ENCODE measurements around the gene IMPA2. TPM values are rescaled to one million over a fixed set of nuclear protein-coding genes. Genes with fewer than 3 reads are reported as not detected.

The IMPA2 gene
- total and polyA plus RNA-seq, 2 experiments from 2014 or later = 75.6 to 130 TPM

GRCh38 chr18:12030670-12031069, 49.4 kb downstream of the IMPA2 start:
- no peaks in the 10 kb centered on the region for H3K36me3 ChIP-seq (replicated peaks; ENCODE audit: insufficient read depth, low read depth)
- no peak overlapping the region for H3K27ac ChIP-seq
- H3K4me1 ChIP-seq (ENCODE audit: insufficient read depth) = no peaks in the 10 kb centered on the region
- TF ChIP-seq EZH2 (IDR thresholded peaks at IDR 0.05; ENCODE audit: borderline replicate concordance) (no peak), EZH2phosphoT487 (IDR thresholded peaks at IDR 0.05; ENCODE audit: low read depth, severe bottlenecking, unreplicated experiment) (no peak)
- H2AFZ ChIP-seq = no peak overlapping the region
- H3K4me2 ChIP-seq = no peak overlapping the region
- no peaks in the 10 kb centered on the region for H3K9me3 ChIP-seq (ENCODE audit: low read depth)
- H3K79me2 ChIP-seq = no peaks in the 10 kb centered on the region
- H3K9me2 ChIP-seq (replicated peaks; ENCODE audit: insufficient read depth) = no peaks in the 10 kb centered on the region
- DNase-seq (ENCODE audit: low spot score) = no peak
- no peaks in the 10 kb centered on the region for H3K27me3 ChIP-seq
- no peak overlapping the region for H3K4me3 ChIP-seq
- 79% methylated on average over 10 of the region's 10 CpGs for WGBS (ENCODE audit: low lambda C conversion rate, missing lambda C conversion rate)
- no peaks in the 10 kb centered on the region for H4K20me1 ChIP-seq (ENCODE audit: insufficient read depth, poor library complexity, severe bottlenecking)

GRCh38 chr18:12031181-12031580, 49.9 kb downstream of the IMPA2 start:
- H3K27ac ChIP-seq = no peak overlapping the region
- H3K4me2 ChIP-seq = no peak overlapping the region
- TF ChIP-seq EZH2 (IDR thresholded peaks at IDR 0.05; ENCODE audit: borderline replicate concordance) (no peak), EZH2phosphoT487 (IDR thresholded peaks at IDR 0.05; ENCODE audit: low read depth, severe bottlenecking, unreplicated experiment) (no peak), CTCF (IDR thresholded peaks at IDR 0.05; ENCODE audit: poor library complexity) (no peak)
- no peaks in the 10 kb centered on the region for H3K36me3 ChIP-seq (replicated peaks; ENCODE audit: insufficient read depth, low read depth)
- H3K9me2 ChIP-seq (replicated peaks; ENCODE audit: insufficient read depth) = no peaks in the 10 kb centered on the region
- H3K79me2 ChIP-seq = no peaks in the 10 kb centered on the region
- no peak for DNase-seq (ENCODE audit: low spot score)
- H2AFZ ChIP-seq = no peak overlapping the region
- WGBS (ENCODE audit: low lambda C conversion rate, missing lambda C conversion rate) = 89% methylated on average over 1 of the region's 1 CpG
- H3K4me1 ChIP-seq (ENCODE audit: insufficient read depth) = no peaks in the 10 kb centered on the region
- no peaks in the 10 kb centered on the region for H4K20me1 ChIP-seq (ENCODE audit: insufficient read depth, poor library complexity, severe bottlenecking)
- no peaks in the 10 kb centered on the region for H3K27me3 ChIP-seq
- H3K9me3 ChIP-seq (ENCODE audit: low read depth) = no peaks in the 10 kb centered on the region
- H3K4me3 ChIP-seq = no peak overlapping the region

GRCh38 chr18:12031846-12032245, 50.5 kb downstream of the IMPA2 start:
- Histone ChIP-seq H3K4me1 (ENCODE audit: insufficient read depth) (no peaks in the 10 kb centered on the region), H3K4me3 (no peak overlapping the region), H2AFZ (no peak overlapping the region), H3K79me2 (no peaks in the 10 kb centered on the region), H3K9me2 (replicated peaks; ENCODE audit: insufficient read depth) (no peaks in the 10 kb centered on the region), H4K20me1 (ENCODE audit: insufficient read depth, poor library complexity, severe bottlenecking) (no peaks in the 10 kb centered on the region), H3K9me3 (ENCODE audit: low read depth) (no peaks in the 10 kb centered on the region), H3K27ac (no peak overlapping the region), H3K4me2 (no peak overlapping the region), H3K36me3 (replicated peaks; ENCODE audit: insufficient read depth, low read depth) (no peaks in the 10 kb centered on the region), H3K27me3 (no peaks in the 10 kb centered on the region)
- TF ChIP-seq EZH2phosphoT487 (IDR thresholded peaks at IDR 0.05; ENCODE audit: low read depth, severe bottlenecking, unreplicated experiment) = no peak
- TF ChIP-seq EZH2 (IDR thresholded peaks at IDR 0.05; ENCODE audit: borderline replicate concordance) = no peak
- no peak for TF ChIP-seq CTCF (IDR thresholded peaks at IDR 0.05; ENCODE audit: poor library complexity)
- DNase-seq (ENCODE audit: low spot score) = no peak
- 87% methylated on average over 7 of the region's 7 CpGs for WGBS (ENCODE audit: low lambda C conversion rate, missing lambda C conversion rate)

- Histone ChIP-seq H3K9me2 (replicated peaks; ENCODE audit: insufficient read depth) (no peaks in the 10 kb centered on the region), H3K79me2 (no peaks in the 10 kb centered on the region), H4K20me1 (ENCODE audit: insufficient read depth, poor library complexity, severe bottlenecking) (no peaks in the 10 kb centered on the region), H3K9me3 (ENCODE audit: low read depth) (no peaks in the 10 kb centered on the region), H3K36me3 (replicated peaks; ENCODE audit: insufficient read depth, low read depth) (no peaks in the 10 kb centered on the region), H3K27me3 (no peaks in the 10 kb centered on the region), H3K4me2 (no peak overlapping the region), H3K27ac (no peak overlapping the region), H3K4me1 (ENCODE audit: insufficient read depth) (no peaks in the 10 kb centered on the region), H2AFZ (no peak overlapping the region), H3K4me3 (no peak overlapping the region)
- DNase-seq (ENCODE audit: low spot score) = no peak
- TF ChIP-seq EZH2phosphoT487 (IDR thresholded peaks at IDR 0.05; ENCODE audit: low read depth, severe bottlenecking, unreplicated experiment) (no peak), EZH2 (IDR thresholded peaks at IDR 0.05; ENCODE audit: borderline replicate concordance) (no peak), CTCF (IDR thresholded peaks at IDR 0.05; ENCODE audit: poor library complexity) (no peak)
- WGBS (ENCODE audit: low lambda C conversion rate, missing lambda C conversion rate) = 88% methylated on average over 11 of the region's 11 CpGs
Measured at GRCh38 chr18:12032786-12033642, 51.7 kb downstream of the IMPA2 start.

Measured in hepatocyte (in vitro differentiated cells).